Lung microvascular endothelial cell (primary cell): ENCODE results near the gene OPCML. TPM values are rescaled to one million over a fixed set of nuclear protein-coding genes. Genes with fewer than 3 reads are reported as not detected.

Source experiments
- DNase-seq, 2 donors: peaks; one replicate each; pipeline versions ENCODE4 v3.0.0 to v3.0.0-alpha.2; 2010; ENCODE audit warnings: low read depth in 2 of 2
- total RNA-seq: library from RNA; depleted of rRNA; stranded (reverse); fragments of >200 nt; gene quantifications from 2 replicates; pipeline ENCODE4 v1.2.1, GENCODE V29; 2014

The OPCML gene
- total RNA-seq, 1 donor from 2014 or later, result not detected

GRCh38 chr11:132804258-132804657 lies 728.0 kb downstream of the OPCML start:
- DNase-seq, result no peak

GRCh38 chr11:132803436-132803835 lies 728.9 kb downstream of the OPCML start:
- DNase-seq, result no peak

DNA sequence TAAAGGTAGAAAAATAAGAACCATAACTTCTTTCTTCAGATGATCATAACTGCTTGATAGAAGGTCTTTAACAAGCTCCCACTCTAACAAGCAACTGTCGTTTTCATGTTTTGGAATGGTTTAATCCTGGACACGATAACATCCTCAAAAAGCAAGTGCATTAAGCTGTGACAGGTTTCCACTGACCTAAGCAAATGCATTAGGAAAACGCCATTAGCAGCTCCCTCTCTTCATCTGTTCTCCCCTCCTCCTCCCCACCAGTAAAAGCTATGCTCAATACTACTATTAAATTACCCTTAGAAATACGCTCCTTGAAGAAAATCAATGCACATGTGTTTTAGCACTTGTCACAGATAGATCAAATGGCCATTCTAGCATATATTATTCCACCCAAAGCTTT lies 729.4 kb downstream of the OPCML start:
- no peak for DNase-seq

GRCh38 chr11:132793831-132794230 lies 738.5 kb downstream of the OPCML start:
- no peak for DNase-seq

DNA sequence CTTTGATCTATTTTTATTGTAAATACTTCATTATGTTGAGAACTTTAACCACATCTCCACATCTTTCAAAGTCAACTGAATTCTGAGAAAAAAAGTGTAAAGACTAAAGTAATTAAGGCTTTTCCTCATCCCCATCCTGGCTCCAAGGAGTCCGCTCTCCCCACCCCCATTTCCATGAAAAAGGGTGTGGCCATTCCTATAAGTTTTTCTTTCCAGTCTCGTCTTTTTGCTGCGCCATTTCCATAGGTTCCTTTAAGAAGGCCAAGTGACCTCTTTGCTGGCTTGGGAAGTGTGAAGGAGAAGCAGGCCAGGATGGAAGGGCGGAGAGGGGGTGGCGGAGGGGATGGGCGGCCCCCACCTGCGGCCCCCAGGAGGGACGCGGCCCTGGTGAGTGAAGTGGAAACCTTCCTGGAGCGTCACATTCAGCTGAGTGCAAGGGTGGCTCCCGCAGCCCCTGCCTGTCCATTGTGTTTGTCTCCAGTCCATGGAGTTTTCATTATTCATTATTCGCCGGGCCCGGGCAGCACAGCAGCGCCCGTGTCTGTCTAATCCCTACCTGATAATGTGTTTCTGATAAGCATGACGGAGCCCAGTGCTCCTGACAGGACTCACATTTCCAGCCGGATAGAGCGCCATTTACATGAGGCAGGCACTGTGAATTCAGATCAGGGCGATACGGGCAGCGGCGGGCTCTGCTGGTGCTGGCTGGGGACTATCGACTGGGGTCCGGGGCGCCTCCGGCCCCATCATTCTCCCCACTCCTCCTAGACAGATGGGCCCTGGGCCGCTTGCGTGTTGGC lies 739.8 kb downstream of the OPCML start:
- DNase-seq, result no peak

GRCh38 chr11:132790971-132791370 lies 741.3 kb downstream of the OPCML start:
- DNase-seq, result no peak

GRCh38 chr11:132790466-132790865 lies 741.8 kb downstream of the OPCML start:
- DNase-seq, result no peak

DNA sequence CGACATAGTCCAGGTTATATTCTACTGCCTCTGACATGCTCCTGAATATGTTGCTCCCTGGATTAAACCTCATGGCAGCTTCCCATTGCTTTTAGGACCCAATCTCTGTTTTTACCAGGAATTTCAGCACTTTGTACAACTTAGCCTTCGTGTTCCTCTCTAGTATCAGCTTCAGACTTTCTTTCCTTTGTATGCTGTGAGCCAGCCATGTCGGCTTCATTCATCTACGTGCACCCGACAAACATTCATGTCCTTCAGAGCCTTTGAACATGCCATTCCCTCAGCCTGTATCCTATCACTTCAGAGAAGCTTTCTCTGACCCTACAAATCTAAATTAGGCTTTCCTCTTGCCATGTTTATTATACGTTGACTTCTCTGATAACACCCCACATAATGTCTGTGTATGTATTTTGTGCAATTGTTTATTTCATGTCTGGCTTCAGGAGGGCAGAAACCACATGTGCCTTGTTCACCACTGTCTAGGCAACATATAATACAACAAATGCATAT lies 743.4 kb downstream of the OPCML start:
- no peak for DNase-seq

DNA sequence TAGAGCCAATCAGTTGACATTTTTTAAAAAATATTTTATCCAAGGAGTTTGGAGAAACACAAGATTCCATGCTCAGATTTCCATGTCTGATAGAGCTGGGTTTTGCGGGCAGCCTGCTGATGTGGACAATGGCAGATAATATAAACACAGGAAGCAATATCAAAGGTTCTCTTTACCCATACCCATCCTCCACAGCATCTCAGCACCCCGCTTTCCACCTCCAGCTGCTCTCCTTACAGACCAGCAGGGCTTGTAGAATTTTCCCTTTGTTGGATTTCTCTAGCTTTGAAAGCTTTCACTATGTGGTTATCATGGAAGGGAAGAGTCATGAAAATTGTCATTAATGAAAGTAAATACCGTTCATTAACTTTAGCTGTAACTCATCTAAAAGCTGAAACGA lies 746.4 kb downstream of the OPCML start:
- no peak for DNase-seq

- DNase-seq, result peak in 1 of 2 donors; percentile 8
Observed at GRCh38 chr11:132784441-132784840, 747.9 kb downstream of the OPCML start.

- DNase-seq, result no peak
Observed at GRCh38 chr11:132782102-132782501, 750.2 kb downstream of the OPCML start.

GRCh38 chr11:132780046-132780445 lies 752.3 kb downstream of the OPCML start:
- peak in 1 of 2 donors; percentile 31 for DNase-seq

DNA sequence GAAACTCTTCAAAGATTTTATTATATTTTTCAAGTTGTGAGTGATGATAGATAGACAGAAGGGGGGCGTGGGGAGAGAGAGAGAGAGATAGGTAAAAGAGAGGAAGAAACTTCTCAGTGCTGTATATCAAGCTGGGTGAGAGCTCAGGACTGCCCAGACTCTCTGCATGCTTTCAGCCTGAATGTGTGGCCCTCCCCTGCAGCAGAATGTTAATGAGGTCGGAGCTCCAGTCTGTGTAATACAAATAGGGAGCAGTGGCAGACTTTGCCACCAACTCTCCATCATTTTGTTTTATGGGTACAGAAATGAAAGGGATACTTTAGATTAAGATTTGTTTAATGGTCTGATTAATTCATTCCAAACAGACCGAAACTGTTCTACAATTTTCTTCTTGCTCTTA lies 752.8 kb downstream of the OPCML start:
- no peak for DNase-seq

DNA sequence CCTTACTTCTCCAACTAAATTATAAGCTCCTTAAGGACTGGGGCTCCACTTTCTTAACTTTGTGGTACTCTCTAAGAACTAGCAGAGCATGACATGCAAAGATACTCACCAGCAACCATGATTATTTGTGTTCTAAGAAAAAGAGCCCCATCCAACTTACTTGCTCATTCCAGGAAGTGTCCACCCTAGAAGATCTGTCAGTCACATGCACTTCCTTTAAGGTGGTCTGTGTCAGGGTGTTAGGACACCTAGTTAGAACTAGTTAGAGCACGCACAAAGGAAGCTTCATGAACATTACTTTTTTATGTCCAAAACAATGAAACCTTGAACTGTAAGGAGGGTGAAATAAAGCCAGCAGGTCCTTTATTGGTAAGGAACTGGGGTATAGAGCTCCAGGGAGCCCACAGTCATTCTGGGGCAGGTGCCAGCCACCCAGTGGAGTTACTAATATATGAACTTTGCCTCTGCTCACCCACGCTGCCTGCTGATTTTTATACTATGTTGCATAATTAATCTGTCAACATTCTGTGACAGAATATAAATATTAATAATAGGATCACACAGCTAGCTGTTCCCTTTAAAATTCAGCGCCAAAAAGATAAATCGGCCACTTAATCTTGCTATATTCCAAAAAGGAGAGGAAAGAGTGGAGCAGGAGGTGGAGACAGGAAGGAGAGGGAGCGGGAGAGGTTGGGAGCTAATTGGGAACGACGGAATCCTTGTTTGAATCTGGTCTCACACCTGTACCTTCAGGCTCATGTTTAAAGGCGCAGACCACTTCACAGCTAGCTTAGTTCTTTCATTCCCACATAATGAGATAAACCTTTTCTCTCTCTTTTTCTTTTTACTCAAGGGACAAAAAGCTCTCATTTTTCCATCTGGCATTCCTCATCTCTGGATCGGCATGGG lies 755.0 kb downstream of the OPCML start:
- no peak for DNase-seq

DNA sequence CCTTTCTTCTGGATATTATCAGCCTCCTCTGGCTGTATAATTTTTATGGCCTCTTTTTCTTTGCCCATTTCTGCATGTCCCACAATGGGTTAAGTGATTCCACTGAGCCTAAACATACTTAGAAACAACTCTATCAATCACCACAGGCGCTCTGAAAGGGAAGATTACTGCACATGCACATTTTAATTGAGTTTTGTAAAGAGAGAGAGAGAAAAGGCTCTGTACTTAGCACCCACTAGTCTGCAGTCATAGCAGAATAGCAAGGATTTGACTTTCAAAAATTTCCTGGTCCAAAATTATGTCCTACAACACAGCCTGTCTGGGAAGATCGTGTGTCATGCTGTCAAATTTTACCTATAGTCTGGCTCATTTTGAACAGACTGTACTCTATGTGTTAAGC lies 758.5 kb downstream of the OPCML start:
- no peak for DNase-seq

DNA sequence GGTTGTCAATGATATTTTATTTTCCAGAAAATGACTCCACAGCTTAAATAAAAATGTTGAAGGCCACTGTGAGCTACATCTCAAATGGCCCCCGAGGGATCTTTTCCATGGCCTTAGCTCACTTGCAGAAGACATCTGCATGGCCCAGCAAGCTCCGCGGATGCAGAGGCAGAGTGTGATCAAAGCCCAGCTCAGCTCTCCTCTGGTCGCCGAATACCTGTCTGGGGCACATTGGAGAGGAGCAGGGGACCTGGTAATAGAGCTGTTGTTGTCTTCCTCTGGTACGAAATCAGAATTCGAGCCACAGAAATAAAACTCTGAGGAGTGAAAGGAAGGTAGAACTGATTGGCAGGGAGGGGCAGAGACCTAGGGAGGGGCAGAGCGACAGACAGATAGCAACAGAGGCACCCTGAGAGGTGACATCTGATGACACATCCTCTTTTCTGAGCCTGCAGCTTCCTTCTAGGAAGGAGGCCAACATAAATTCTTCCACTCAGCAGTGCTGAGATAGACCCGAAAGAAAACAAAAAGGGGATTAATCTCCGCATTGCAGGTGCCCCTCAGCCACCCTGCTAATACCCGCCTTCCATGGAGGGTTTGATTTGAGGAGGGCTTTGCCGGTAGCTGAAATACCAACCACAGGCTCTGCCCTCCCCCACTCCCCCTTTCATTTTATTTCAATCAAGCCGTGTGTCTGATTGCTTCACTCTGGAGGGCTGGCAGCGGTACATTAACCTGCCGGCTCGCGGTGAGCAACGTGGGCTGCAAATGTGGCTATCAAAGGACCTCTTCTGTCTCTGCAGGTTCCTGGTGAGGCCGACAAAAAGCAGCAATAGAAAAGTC lies 759.4 kb downstream of the OPCML start:
- no peak for DNase-seq

GRCh38 chr11:132771746-132772145 lies 760.6 kb downstream of the OPCML start:
- peak in 1 of 2 donors; percentile 11 for DNase-seq

- peak in 1 of 2 donors; percentile 84 for DNase-seq
Observed at GRCh38 chr11:132770829-132771530, 761.3 kb downstream of the OPCML start.

- no peak for DNase-seq
Observed at GRCh38 chr11:132763503-132763902, 768.8 kb downstream of the OPCML start.

DNA sequence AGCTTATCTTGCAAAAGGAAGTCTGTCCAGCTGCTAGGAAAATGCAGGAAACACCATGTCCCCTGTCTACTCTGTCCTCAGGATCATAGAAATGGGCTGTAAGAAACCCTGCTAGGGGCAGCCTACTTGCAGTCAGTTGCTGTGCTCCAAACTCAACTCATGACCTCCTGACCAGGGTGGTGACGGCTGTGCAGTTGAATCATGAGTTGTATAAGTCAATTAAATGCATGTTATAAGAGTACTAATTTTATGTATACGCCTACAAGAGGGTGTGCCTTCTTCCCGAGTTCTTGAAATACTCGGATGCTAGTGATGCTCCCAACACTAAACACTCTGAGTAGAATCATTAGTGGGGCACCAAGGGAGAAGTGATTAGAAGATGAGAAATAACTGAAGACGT lies 776.4 kb downstream of the OPCML start:
- DNase-seq, result no peak
